ENCODE data around the gene SYCN.

The SYCN gene

GRCh38 chr19:39192846-39193245 lies 11.2 kb downstream of the SYCN start:
- no peak for DNase-seq

- no peak for DNase-seq
Measured at GRCh38 chr19:39190768-39191167, 13.3 kb downstream of the SYCN start.

- no peak for DNase-seq
Measured at GRCh38 chr19:39188960-39189359, 15.1 kb downstream of the SYCN start.

GRCh38 chr19:39187552-39187943 lies 16.5 kb downstream of the SYCN start:
- no peak for DNase-seq

GRCh38 chr19:39186391-39186790 lies 17.7 kb downstream of the SYCN start:
- DNase-seq: no peak

GRCh38 chr19:39183104-39183503 lies 21.0 kb downstream of the SYCN start:
- DNase-seq: no peak

- DNase-seq: no peak
Measured at GRCh38 chr19:39182174-39182505, 21.9 kb downstream of the SYCN start.

GRCh38 chr19:39181500-39182173 lies 22.4 kb downstream of the SYCN start:
- DNase-seq: no peak

- no peak for DNase-seq
Measured at GRCh38 chr19:39180749-39181148, 23.3 kb downstream of the SYCN start.

GRCh38 chr19:39179754-39180153 lies 24.3 kb downstream of the SYCN start:
- DNase-seq: no peak

- no peak for DNase-seq
Measured at GRCh38 chr19:39178296-39179006, 25.6 kb downstream of the SYCN start.

GRCh38 chr19:39177736-39178135 lies 26.3 kb downstream of the SYCN start:
- no peak for DNase-seq

GRCh38 chr19:39177110-39177699 lies 26.9 kb downstream of the SYCN start:
- no peak for DNase-seq

- DNase-seq: no peak
Measured at GRCh38 chr19:39175564-39175963, 28.5 kb downstream of the SYCN start.

- no peak for DNase-seq
Measured at GRCh38 chr19:39174558-39175544, 29.2 kb downstream of the SYCN start.

- no peak for DNase-seq
Measured at GRCh38 chr19:39174142-39174541, 29.9 kb downstream of the SYCN start.

- DNase-seq: no peak
Measured at GRCh38 chr19:39173502-39173991, 30.5 kb downstream of the SYCN start.

- DNase-seq: no peak
Measured at GRCh38 chr19:39172700-39173501, 31.2 kb downstream of the SYCN start.

GRCh38 chr19:39171479-39172465 lies 32.3 kb downstream of the SYCN start:
- DNase-seq: no peak

- DNase-seq: no peak
Measured at GRCh38 chr19:39170386-39171231, 33.5 kb downstream of the SYCN start.

All from NCI-H1436 treated with DMSO at 0.1 percent for 48 hours (cell line).